ENCODE measurements around the gene TRIM17. TPM values are rescaled to one million over a fixed set of nuclear protein-coding genes. Genes with fewer than 3 reads are reported as not detected.

The TRIM17 gene
- total RNA-seq, 4 donors from 2014 or later = 1.2 to 3.8 (median 2.8) TPM

GRCh38 chr1:228370941-228371740 lies 45.5 kb downstream of the TRIM17 start:
- no peak overlapping the region for H3K4me3 ChIP-seq
- H3K4me1 ChIP-seq = peaks cover 10% of the 10 kb centered on the region
- H3K36me3 ChIP-seq = no peaks in the 10 kb centered on the region
- DNase-seq (ENCODE audit: low spot score in 2 of 2) = peak in 1 of 2 donors; percentile 58
- H3K27me3 ChIP-seq = no peaks in the 10 kb centered on the region
- no peaks in the 10 kb centered on the region for H3K9me3 ChIP-seq
- no peak for TF ChIP-seq POLR2AphosphoS5 (IDR thresholded peaks at IDR 0.05)
- TF ChIP-seq CTCF (IDR thresholded peaks at IDR 0.05) = no peak
- no peak for TF ChIP-seq POLR2A (IDR thresholded peaks at IDR 0.05)
- no peak for TF ChIP-seq EP300 (IDR thresholded peaks at IDR 0.05)
- H3K27ac ChIP-seq = no peak overlapping the region
- 56% methylated on average over 22 of the region's 50 CpGs for WGBS

DNA sequence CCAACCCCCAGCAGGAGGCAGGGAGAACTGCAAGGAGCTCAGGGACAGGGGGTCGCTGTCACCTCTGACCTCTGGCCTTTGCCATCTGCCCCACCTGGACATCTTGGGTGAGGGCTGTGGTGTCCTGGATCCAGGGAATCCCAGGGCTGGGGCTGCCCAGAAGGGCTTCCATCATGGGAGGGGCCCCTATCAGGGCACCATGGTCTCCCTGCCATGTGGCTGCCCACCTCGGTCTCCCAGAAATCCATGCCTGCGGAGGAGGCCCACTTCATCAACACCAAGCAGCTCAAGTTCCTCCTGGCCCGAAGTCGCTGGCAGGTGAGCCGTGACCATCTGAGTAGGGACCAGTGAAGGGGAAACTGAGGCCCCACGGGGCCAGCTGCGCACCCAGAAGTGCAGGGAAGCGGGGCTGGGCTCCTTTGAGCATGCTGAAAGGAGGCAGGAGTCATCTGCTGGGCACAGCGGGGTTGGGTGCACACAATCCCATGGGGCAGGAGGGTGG lies 46.2 kb downstream of the TRIM17 start:
- H3K36me3 ChIP-seq = no peaks in the 10 kb centered on the region
- peaks cover 9% of the 10 kb centered on the region for H3K4me1 ChIP-seq
- DNase-seq (ENCODE audit: low spot score in 2 of 2) = peak in 1 of 2 donors; percentile 57
- H3K4me3 ChIP-seq = no peak overlapping the region
- H3K27me3 ChIP-seq = no peaks in the 10 kb centered on the region
- TF ChIP-seq EP300 (IDR thresholded peaks at IDR 0.05) (no peak), POLR2A (IDR thresholded peaks at IDR 0.05) (no peak), POLR2AphosphoS5 (IDR thresholded peaks at IDR 0.05) (no peak), CTCF (IDR thresholded peaks at IDR 0.05) (no peak)
- WGBS = 78% methylated on average over 8 of the region's 10 CpGs
- H3K27ac ChIP-seq = no peak overlapping the region
- H3K9me3 ChIP-seq = no peaks in the 10 kb centered on the region

GRCh38 chr1:228369608-228370438 lies 46.8 kb downstream of the TRIM17 start:
- Histone ChIP-seq H3K4me1 (peaks cover 6% of the 10 kb centered on the region), H3K27ac (no peak overlapping the region), H3K27me3 (no peaks in the 10 kb centered on the region), H3K9me3 (no peaks in the 10 kb centered on the region), H3K36me3 (no peaks in the 10 kb centered on the region), H3K4me3 (no peak overlapping the region)
- WGBS = 83% methylated on average over 2 of the region's 18 CpGs
- DNase-seq (ENCODE audit: low spot score in 2 of 2) = peak in 1 of 2 donors; percentile 49
- TF ChIP-seq CTCF (IDR thresholded peaks at IDR 0.05) (no peak), EP300 (IDR thresholded peaks at IDR 0.05) (no peak), POLR2A (IDR thresholded peaks at IDR 0.05) (no peak), POLR2AphosphoS5 (IDR thresholded peaks at IDR 0.05) (no peak)

DNA sequence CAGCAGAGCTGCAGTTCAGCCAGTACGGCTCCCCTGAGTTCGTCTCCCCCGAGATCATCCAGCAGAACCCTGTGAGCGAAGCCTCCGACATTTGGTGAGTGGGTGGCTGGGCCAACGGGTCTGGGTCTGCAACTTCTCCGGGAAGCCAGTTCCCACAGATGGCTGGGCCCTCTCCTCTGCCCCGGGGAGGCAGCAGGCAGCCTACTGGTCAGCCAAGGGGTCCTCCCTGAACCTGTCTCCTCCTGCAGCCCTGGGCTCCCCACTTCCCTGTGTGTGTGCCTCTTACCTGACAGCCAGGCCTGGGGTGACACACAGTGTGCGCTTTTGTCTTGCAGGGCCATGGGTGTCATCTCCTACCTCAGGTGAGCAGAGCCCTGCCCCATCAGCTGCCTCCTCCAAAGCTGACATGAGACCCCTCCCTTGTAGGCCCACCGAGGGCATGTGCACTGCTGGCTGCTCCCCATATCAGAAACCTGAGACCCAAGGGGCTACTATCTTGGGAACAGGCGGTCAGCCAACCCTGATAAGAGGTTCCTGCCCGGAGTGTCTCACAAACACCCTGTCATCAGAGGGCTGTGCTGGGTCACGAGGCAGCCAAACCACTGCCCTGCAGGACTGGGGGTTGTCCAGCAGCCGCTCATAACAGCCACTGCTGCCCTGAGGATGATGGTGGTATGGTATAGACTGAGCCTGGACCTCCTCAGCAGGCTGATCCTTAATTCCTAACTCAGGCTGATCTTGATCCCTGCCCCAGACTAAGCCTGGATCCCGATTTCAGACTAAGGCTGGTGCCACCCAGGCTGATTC lies 47.7 kb downstream of the TRIM17 start:
- no peaks in the 10 kb centered on the region for H3K27me3 ChIP-seq
- no peak overlapping the region for H3K27ac ChIP-seq
- H3K9me3 ChIP-seq = no peaks in the 10 kb centered on the region
- no peaks in the 10 kb centered on the region for H3K36me3 ChIP-seq
- TF ChIP-seq EP300 (IDR thresholded peaks at IDR 0.05) (no peak), POLR2A (IDR thresholded peaks at IDR 0.05) (no peak), POLR2AphosphoS5 (IDR thresholded peaks at IDR 0.05) (no peak), CTCF (IDR thresholded peaks at IDR 0.05) (no peak)
- no peaks in the 10 kb centered on the region for H3K4me1 ChIP-seq
- 78% methylated on average over 10 of the region's 15 CpGs for WGBS
- H3K4me3 ChIP-seq = no peak overlapping the region
- DNase-seq (ENCODE audit: low spot score in 2 of 2) = peak; percentile 57 to 74

Measured in suprapubic skin (tissue), 4 donors.